ENCODE results near the gene SUCO. TPM values are rescaled to one million over a fixed set of nuclear protein-coding genes. Genes with fewer than 3 reads are reported as not detected.
A peak's percentile ranks its signal among the peaks of the same experiment; 100 is the strongest.

The SUCO gene
- total RNA-seq (26.6 and 27.2 TPM in 2 replicates), polyA plus RNA-seq (4.0 and 5.1 TPM in 2 replicates), polyA minus RNA-seq (13.4 and 15.4 TPM in 2 replicates), Bru-seq, nascent RNA (percentile 87 among the genes with signal in this experiment), BruChase-seq, experiment 1, labeled RNA remaining after a 6-hour chase (percentile 69 among the genes with signal in this experiment), BruChase-seq, experiment 2, labeled RNA remaining after a 2-hour chase (percentile 80 among the genes with signal in this experiment)
- polyA plus RNA-seq (2011; cell fraction: cytosol; rRNA removed), result 5.2 and 5.7 TPM in 2 replicates
- polyA plus RNA-seq (2011; cell fraction: nucleus; rRNA removed), result 14.9 and 21.3 TPM in 2 replicates
- 9.7 and 17.0 TPM in 2 replicates for polyA plus RNA-seq (2012)
- 9.9 TPM for polyA minus RNA-seq (2011; cell fraction: cytosol; rRNA and poly(A)+ RNA removed)
- 30.2 and 44.0 TPM in 2 replicates for polyA minus RNA-seq (2011; cell fraction: nucleus; rRNA and poly(A)+ RNA removed)
- long read RNA-seq, partial matches to known transcripts, result 9 of 26 reads
- long read RNA-seq, other reads (novel, unspliced or antisense), result 15 of 26 reads

- CTCF ChIA-PET, result interaction anchor here (0.8 to 2.6 kb wide), 11 partner anchors 11 to 1305 kb away, joined by 3 to 20 read pairs (median 4); no protein-coding TSS in a partner anchor
- POLR2A ChIA-PET, result interaction anchor here (0.7 to 1.5 kb wide), 6 partner anchors 10 to 187 kb away, joined by 3 to 4 read pairs (median 3); no protein-coding TSS in a partner anchor
- no peaks in the 10 kb centered on the region for H3K9me1 ChIP-seq (replicated peaks; ENCODE audit: control insufficient read depth, extremely low read depth, insufficient read depth, low read length)
- peaks cover 16% of the 10 kb centered on the region for H3K4me1 ChIP-seq (ENCODE audit: control insufficient read depth, extremely low read depth, insufficient read depth, low read length)
- H3K4me2 ChIP-seq (ENCODE audit: insufficient read depth, low read length), result peak within 1 kb of the TSS; percentile 91
- TF ChIP-seq FOS (IDR thresholded peaks at IDR 0.05; ENCODE audit: borderline replicate concordance, insufficient read depth, low read length), result peak; percentile 26
- TF ChIP-seq POLR2A (IDR thresholded peaks at IDR 0.05; ENCODE audit: low read depth, low read length), result peak; percentile 73
- TF ChIP-seq GATA2 (IDR thresholded peaks at IDR 0.05; ENCODE audit: insufficient read depth, insufficient read length, low read depth, low read length), result no peak
- peak; percentile 34 for TF ChIP-seq MAX (IDR thresholded peaks at IDR 0.05; ENCODE audit: insufficient read depth, insufficient read length)
- TF ChIP-seq POLR2AphosphoS5 (IDR thresholded peaks at IDR 0.05; ENCODE audit: insufficient read depth, low read depth, low read length), result peak; percentile 79
- TF ChIP-seq JUN (IDR thresholded peaks at IDR 0.05; ENCODE audit: borderline replicate concordance, insufficient read depth, insufficient read length, low read depth), result no peak
- TF ChIP-seq CTCF (IDR thresholded peaks at IDR 0.05; ENCODE audit: extremely low read depth in 1 of 2, insufficient read depth in 1 of 2, low read depth in 1 of 2, low read length in 2 of 2), result peak in 1 of 2 donors; percentile 22
- TF ChIP-seq MYC (IDR thresholded peaks at IDR 0.05; ENCODE audit: low read depth, low read length), result no peak
- dilution Hi-C loops (cut with MboI; ENCODE audit: extremely low pct_ligation_motif_present, low sequenced_read_pairs), result no loop called here
- peak within 1 kb of the TSS; percentile 83 for H3K9ac ChIP-seq (replicated peaks; ENCODE audit: extremely low read depth, insufficient read depth, low read length)
- intact Hi-C loops (cut with micrococcal nuclease), result loop anchor here (1.0 to 10.0 kb wide), 10 partner anchors 55 to 944 kb away; partner anchors contain the start of genes METTL13, PIGC and PRDX6
- BruUV-seq (replicated peaks), result no TSS peak
- H3K36me3 ChIP-seq (ENCODE audit: control insufficient read depth in 2 of 2, extremely low read depth in 1 of 2, insufficient read depth in 2 of 2, low read length in 2 of 2), result no peaks in the 10 kb centered on the region
- peak within 1 kb of the TSS; percentile 48 to 92 (median 70) for H3K4me3 ChIP-seq (replicated peaks in 1 of 3; ENCODE audit: insufficient read depth in 1 of 3, low read depth in 1 of 3, low read length in 3 of 3)
- H3K79me2 ChIP-seq (ENCODE audit: control insufficient read depth, insufficient read depth, low read length), result peaks cover 44% of the 10 kb centered on the region
- FAIRE-seq, result peak; percentile 99
- H3K9me3 ChIP-seq (replicated peaks; ENCODE audit: control insufficient read depth, insufficient read depth, low read length), result no peaks in the 10 kb centered on the region
- DNase-seq (ENCODE audit: low read depth, low spot score), result peak; percentile 100
- peak within 1 kb of the TSS; percentile 84 for H3K27ac ChIP-seq (ENCODE audit: insufficient read depth, low read depth, low read length)
- H4K20me1 ChIP-seq (replicated peaks; ENCODE audit: control insufficient read depth, extremely low read depth, insufficient read depth, low read length), result peaks cover 8% of the 10 kb centered on the region
- peaks cover 7 to 15% of the 10 kb centered on the region in 2 experiments for H3K27me3 ChIP-seq (ENCODE audit: control insufficient read depth in 2 of 2, insufficient read depth in 2 of 2, low read length in 2 of 2)
- peak within 1 kb of the TSS; percentile 93 for H2AFZ ChIP-seq (ENCODE audit: low read depth, low read length)
Measured at GRCh38 chr1:172532700-172533512, at the start of gene SUCO. SUCO (plus strand) TSS chr1:172533150; CDS start chr1:172533436, 286 bp downstream.
